Lower leg skin (tissue), 4 donors: ENCODE measurements around the gene UCKL1. TPM values are rescaled to one million over a fixed set of nuclear protein-coding genes. Genes with fewer than 3 reads are reported as not detected.

Experiments
- DNase-seq, 2 donors: peaks; one replicate each; pipeline ENCODE4 v3.0.0-alpha.2; 2019; ENCODE audit warnings: low spot score in 2 of 2
- H3K4me3 ChIP-seq: fragments of 200-600 bp; sonication (generic); 2 replicates; pipeline ENCODE4 v1.5.1; 2017; ENCODE audit warnings: mild to moderate bottlenecking, low read depth; ENCODE audit not compliant: poor library complexity, severe bottlenecking
- CTCF ChIP-seq, 3 donors: fragments of 450-650 bp; IDR thresholded peaks; one replicate each; pipeline ENCODE4 v1.5.1; 2016; ENCODE audit warnings: antibody characterized with exemption in 3 of 3, mild to moderate bottlenecking in 3 of 3, moderate library complexity in 2 of 3
- POLR2A ChIP-seq, 2 donors: fragments of 450-650 bp; IDR thresholded peaks; one replicate each; pipeline ENCODE4 v1.6.1; 2016 to 2017; ENCODE audit warnings: antibody characterized with exemption in 2 of 2, mild to moderate bottlenecking in 1 of 2, moderate library complexity in 1 of 2
- WGBS, 2 donors: methylation state at CpG; one replicate each; pipeline ENCODE4 v1.1.5; 2018; 5-methylcytosine and 5-hydroxymethylcytosine counted together
- intact Hi-C: fragments of 100-400 bp; cut with DNase I; formaldehyde crosslinking; loops from one replicate; pipeline ENCODE4 v1.15.0; 2023; ENCODE audit warnings: low total_unique reads
- total RNA-seq, 4 donors: library from RNA; depleted of rRNA; stranded (reverse); fragments of >200 nt; gene quantifications; one replicate each; pipeline ENCODE4 v1.1.0, GENCODE V29; 2016

UCKL1 gene
- total RNA-seq, 4 donors from 2014 or later, result 28.1 to 44.3 (median 33.6) TPM

DNA sequence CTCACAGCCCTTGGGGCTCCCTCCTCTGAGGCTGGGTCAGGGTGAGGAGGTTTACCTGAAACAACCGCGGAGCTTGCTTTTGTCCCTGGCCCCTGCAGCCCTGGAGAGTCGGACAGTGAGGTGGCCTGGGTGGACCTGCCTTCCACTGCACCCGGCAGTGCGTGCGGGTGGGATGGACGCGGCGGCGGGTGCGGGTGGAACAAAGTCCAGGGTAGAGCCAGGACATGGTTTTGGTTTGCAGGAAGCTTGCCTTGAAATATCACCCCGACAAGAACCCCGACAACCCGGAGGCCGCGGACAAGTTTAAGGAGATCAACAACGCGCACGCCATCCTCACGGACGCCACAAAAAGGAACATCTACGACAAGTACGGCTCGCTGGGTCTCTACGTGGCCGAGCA is 27.1 kb downstream of the UCKL1 start:
- no peak for DNase-seq
- intact Hi-C loops, result no loop called here
- TF ChIP-seq CTCF (IDR thresholded peaks at IDR 0.05), result no peak
- TF ChIP-seq POLR2A (IDR thresholded peaks at IDR 0.05), result no peak
- H3K4me3 ChIP-seq, result no peak overlapping the region
- WGBS, 2 donors, result 97% methylated on average over 26 of the region's 26 CpGs

- TF ChIP-seq CTCF (IDR thresholded peaks at IDR 0.05) (no peak), POLR2A (IDR thresholded peaks at IDR 0.05) (no peak)
- DNase-seq, result no peak
- 73 to 80% methylated on average over 8 of the region's 8 CpGs for WGBS, 2 donors
- H3K4me3 ChIP-seq, result no peak overlapping the region
- intact Hi-C loops, result no loop called here
These were observed 29.9 kb downstream of the UCKL1 start for GRCh38 chr20:63926298-63926697.

DNA sequence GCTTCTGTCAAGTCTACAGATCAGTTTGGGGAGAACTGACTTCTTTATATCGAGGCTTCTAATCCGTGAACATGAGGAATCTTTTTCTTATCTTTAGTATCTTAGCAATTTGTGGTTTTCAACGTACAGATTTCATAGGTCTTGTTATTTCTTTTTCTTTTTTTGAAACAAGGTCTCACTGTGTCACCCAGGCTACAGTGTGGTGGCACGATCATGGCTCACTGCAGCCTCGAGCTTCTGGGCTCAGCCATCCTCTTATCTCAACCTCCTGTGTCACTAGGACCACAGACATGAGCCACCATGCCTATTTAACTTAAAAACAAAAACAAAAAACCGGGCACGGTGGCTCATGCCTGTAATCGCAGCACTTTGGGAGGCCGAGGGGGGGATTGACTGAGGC is 32.0 kb downstream of the UCKL1 start:
- intact Hi-C loops, result no loop called here
- 70 to 81% methylated on average over 9 of the region's 9 CpGs for WGBS, 2 donors
- no peak for DNase-seq
- H3K4me3 ChIP-seq, result no peak overlapping the region
- TF ChIP-seq CTCF (IDR thresholded peaks at IDR 0.05), result no peak
- TF ChIP-seq POLR2A (IDR thresholded peaks at IDR 0.05), result no peak

DNA sequence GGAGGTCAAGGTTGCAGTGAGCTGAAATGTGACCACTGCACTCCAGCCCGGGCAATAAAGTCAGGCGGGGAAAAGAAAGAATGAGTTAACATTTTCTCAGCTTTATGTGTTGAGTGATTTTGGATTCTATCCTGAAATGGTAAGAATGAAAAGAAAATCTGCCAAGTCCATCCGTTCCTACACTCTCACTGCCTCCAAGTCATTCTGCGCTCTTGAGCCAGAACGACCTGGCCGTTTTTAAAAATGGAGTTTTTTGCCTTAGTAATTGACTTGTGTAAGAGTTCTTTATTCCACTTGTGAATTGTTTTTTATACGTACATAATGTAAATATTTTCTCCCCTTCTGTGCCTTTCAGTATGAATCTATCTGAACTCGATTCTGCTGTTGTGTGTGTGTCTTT is 32.6 kb downstream of the UCKL1 start:
- 70 to 71% methylated on average over 8 of the region's 8 CpGs for WGBS, 2 donors
- no peak for DNase-seq
- no peak for TF ChIP-seq POLR2A (IDR thresholded peaks at IDR 0.05)
- TF ChIP-seq CTCF (IDR thresholded peaks at IDR 0.05), result no peak
- intact Hi-C loops, result no loop called here
- H3K4me3 ChIP-seq, result no peak overlapping the region

DNA sequence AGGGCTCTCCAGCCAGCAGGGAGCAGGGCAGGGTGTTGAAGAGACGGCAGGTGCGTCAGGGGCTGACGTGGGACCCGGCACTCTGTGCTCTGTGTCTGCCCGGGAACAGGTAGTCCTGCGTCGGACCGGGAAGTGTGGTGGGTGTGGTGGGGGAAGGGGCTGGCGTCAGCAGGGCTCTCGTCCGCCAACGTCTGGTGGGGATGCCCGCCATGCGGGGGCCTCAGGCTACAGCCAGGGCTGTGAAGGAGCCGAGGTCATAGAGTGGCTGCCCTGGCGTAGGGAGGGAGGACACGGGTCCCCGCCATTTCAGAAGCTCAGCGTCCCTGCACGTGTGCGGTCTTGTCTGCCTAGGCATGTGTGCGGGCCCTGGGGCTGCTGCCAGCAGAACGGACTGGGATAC is 36.0 kb downstream of the UCKL1 start:
- 85 to 92% methylated on average over 23 of the region's 23 CpGs for WGBS, 2 donors
- no peak for DNase-seq
- intact Hi-C loops, result no loop called here
- H3K4me3 ChIP-seq, result no peak overlapping the region
- TF ChIP-seq CTCF (IDR thresholded peaks at IDR 0.05), result no peak
- no peak for TF ChIP-seq POLR2A (IDR thresholded peaks at IDR 0.05)

GRCh38 chr20:63919130-63919529 is 37.1 kb downstream of the UCKL1 start:
- DNase-seq, result no peak
- intact Hi-C loops, result no loop called here
- H3K4me3 ChIP-seq, result no peak overlapping the region
- 62 to 84% methylated on average over 13 to 19 of the region's 19 CpGs for WGBS, 2 donors
- TF ChIP-seq CTCF (IDR thresholded peaks at IDR 0.05) (no peak), POLR2A (IDR thresholded peaks at IDR 0.05) (no peak)
